ENCODE data around the gene CHST3.

The CHST3 gene

DNA sequence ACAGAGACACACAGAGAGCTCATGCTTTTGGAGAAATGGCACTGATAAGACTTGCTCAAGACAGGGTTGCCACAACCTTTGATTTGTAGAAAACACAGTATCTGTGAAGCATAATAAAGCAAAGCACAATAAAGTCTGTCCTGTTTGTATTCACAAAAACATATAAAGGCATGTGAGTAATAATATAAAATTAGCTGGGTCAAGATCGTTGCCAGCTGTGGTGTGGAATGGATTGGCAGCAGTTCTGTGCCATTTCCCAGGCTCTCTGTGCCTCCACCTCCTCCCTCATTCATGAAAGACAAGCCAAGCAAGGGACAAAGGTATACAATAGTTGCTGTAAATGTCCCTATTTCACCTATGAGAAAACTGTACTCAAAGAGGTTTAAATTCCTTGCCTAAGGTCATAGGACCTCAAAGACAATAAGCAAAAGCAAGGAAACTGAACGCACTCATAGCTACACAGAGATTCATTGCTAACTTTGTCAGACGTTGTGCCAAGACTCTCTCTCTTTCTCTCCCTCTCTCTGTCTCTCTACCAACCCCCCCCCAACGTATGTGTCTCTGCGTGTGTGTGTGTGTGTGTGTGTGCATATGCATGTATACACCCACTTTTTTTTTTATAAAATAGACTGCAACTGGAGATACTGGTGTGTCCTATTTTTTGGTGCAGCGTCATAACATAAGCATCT lies 31.8 kb downstream of the CHST3 start:
- no peak for DNase-seq

DNA sequence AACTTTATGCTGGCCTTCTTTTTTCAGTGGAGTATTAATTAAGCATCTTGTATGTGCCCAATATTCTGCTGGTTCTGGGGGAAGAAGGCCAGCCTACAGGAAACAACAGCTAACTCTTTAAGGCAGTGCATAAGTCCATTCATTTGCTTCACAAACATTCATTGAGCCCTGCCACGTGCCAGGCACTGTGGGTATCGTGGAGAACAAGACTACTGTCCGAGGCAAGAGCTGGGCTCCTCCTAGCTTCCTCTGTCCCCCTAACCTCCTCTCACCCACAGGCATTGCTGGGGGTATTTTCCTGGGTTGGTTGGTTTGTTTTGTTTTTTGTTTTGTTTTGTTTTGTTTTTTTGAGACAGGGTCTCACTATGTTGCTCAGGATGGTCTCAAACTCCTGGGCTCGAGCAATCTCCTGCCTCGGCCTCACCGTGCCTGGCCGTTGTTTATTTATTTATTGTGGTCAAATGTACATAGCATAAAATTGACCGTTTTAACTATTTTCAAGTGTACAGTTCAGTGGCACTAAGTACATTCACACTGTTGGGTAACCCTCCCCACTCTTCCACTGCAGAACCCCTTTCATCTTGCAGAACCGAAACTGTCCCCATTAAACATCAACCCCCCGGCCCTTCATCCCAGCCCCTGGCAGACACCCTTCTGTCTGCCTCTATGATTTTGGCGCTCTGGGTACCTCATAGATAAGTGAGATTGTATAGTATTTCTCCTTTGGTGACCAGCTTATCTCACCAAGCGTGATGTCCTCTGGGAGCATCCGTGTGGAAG lies 32.6 kb downstream of the CHST3 start:
- no peak for DNase-seq

DNA sequence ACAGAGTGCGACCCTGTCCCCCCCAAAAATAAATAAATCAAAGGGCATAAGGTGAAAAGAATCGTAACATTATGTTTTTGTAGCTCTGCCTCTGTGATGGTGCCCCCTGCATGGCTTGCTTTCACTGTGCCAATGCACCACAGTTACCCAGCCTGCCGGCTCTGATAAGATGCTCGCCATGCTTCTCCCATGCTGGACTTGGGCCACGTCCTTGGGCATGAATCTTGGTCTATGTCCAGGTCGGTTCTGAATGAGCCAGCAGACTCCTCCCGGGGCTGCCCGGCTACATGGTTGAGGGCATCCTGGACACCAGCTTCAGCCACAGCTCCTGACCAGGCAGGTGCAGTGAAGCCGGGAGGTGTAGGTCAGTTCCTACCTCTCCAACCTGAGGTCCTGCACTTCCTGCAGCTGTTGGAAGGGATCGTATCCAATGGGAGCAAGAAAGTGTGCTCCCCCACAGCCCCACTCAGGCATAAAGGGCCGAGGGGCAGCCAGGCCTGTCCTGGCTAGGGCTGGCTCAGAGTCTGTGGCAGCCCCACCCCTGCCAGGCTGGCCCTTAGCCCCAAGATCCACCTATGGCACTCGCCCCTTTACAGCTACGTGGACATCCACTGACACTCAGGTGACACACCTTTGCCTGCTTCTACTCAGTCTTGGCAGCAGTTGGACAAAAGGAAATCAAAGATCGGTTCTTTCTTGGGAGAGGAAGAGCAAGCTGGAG lies 34.1 kb downstream of the CHST3 start:
- no peak for DNase-seq

DNA sequence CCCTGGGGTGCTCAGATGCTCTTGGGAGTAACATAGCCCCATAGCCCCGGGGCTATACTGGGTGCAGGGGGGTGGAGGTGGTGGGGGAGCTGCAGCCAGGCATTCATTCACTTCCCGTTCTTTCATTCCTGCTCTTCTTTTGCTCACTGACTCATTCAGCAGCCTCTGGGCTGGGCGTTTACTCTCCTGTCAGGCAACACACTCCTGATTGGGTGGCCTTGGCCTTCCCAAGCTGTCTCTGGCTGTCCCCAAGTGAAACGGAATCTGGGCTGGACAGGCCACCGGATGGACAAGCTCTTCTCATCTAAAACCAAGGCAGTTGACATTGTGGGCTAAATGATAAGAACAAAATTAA lies 34.6 kb downstream of the CHST3 start:
- DNase-seq: no peak

GRCh38 chr10:71999360-72000072 lies 35.3 kb downstream of the CHST3 start:
- no peak for DNase-seq

GRCh38 chr10:72000073-72001032 lies 36.2 kb downstream of the CHST3 start:
- DNase-seq: no peak

DNA sequence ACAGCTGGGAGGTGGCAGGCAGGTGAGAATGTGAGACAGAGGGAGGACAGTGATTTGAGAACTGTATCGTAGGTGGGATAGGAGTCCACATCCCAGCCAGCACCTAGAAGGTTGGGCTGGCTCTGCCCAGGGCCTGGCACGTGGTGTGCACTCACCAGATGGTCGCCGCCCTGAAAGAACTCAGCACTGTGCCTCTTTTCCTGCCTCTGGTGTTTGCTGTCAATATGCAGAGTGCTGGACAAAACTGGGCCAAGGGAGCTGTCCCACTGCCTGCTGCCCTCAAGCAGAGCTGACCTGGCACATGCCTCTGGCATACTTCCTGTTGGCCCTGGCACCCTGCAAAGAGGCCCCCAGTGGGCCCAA lies 36.8 kb downstream of the CHST3 start:
- DNase-seq: no peak

DNA sequence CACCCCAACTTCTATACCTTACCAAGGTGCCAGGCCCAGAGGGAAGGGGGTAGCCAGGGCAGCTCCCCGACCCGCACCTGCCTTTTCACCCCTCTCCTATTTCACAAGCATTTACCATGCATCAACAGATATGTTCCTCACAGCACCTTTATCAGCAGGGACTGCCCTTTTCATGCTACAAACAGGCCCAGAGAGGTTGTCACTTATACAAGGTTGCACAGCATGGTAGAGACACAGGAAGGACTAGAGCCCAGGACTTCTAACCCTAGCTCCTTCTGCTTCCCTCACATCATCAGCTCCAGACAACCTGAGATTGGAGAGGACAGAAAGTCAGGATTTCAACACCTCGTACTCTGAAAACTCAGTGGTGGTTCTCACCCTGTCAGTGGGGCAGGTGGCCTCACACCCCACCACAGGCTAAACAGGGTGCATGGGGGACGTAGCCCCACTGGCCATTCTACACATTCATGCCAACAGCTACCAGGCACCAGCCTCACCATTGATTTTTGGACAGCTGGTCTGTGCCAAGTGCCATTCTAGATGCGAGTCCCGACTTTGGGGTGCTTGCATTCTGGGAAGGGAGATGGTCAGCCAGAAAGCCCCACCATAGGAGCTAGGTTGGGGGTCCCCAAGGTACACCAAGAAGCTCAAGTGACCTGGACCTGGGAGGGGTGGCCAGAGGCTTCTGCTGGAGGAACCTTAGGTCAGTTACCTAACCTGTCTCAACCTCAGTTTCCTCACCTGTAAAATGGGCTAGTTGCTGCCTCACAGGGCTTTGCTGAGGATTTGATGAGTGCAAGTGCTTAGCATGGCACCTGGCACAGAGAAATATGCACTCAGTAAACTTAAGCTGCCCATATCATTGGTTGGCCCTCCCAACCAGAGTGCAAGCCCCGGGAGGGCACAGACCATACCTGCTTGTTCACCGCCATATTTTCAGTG lies 38.4 kb downstream of the CHST3 start:
- no peak for DNase-seq

- DNase-seq: no peak
These were observed 41.8 kb downstream of the CHST3 start for GRCh38 chr10:72006026-72006425.

DNA sequence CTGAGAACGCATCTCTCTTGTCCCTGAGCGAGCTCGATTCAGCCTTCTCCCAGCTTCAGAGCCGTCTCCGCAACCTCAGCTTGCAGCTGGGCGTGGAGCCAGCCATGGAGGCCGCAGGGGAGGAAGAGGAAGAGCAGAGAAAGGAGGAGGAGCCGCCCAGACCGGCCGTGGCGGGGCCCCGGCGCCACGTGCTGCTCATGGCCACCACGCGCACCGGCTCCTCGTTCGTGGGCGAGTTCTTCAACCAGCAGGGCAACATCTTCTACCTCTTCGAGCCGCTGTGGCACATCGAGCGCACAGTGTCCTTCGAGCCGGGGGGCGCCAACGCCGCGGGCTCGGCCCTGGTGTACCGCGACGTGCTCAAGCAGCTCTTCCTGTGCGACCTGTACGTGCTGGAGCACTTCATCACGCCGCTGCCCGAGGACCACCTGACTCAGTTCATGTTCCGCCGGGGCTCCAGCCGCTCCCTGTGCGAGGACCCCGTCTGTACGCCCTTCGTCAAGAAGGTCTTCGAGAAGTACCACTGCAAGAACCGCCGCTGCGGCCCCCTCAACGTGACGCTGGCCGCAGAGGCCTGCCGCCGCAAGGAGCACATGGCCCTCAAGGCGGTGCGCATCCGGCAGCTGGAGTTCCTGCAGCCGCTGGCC lies 43.2 kb downstream of the CHST3 start:
- DNase-seq: no peak

- DNase-seq: no peak
These were observed 44.1 kb downstream of the CHST3 start for GRCh38 chr10:72008096-72008981.

DNA sequence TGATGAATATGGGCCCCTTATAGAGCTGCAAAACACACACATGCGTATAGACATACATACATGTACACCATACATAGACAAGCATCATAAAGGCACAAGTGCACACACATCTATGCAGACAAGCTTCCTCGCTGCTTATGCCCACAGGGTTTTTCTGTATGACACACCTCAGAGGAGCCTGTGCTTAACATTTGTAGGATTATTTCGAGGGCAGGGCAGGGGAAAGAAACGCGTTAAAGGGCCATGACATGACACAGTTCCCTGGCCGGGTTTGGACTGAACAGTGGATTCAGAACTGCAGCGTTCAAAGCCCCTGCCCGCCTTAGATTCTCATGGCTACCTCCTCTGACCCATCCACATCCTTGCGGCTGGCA lies 44.8 kb downstream of the CHST3 start:
- no peak for DNase-seq

DNA sequence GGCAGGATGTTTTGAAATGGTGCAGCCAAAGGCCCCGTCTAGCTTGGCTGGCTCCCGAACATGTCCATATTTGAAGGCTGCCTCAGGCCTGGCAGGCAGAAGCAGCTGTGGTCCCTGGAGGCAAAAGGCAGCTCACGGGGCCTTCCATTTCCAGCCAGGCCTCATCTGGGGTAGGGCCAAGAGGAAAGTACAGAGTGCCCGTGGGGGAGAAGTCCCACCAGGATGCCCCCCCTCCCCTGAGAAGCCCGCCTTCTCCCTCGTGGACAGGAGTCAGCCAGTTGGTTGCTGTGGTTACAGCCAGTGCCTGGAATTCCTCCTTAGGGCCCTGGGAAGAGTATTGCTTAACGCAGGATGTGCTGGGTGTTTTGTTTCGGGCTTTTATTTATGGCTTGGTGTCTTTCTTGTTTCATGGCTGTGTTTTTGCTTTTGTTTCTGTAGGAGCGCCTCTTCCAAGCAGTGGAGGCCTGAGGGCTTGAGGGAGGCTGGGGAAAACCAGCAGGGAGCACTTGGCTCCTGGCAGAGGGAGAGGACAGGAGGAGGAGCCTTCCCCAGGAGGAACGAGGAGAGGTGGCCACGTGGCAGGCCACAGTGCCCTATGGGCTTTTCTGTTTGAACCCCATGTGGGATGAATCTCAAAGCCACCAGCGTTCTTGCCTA lies 45.4 kb downstream of the CHST3 start:
- DNase-seq: no peak

DNA sequence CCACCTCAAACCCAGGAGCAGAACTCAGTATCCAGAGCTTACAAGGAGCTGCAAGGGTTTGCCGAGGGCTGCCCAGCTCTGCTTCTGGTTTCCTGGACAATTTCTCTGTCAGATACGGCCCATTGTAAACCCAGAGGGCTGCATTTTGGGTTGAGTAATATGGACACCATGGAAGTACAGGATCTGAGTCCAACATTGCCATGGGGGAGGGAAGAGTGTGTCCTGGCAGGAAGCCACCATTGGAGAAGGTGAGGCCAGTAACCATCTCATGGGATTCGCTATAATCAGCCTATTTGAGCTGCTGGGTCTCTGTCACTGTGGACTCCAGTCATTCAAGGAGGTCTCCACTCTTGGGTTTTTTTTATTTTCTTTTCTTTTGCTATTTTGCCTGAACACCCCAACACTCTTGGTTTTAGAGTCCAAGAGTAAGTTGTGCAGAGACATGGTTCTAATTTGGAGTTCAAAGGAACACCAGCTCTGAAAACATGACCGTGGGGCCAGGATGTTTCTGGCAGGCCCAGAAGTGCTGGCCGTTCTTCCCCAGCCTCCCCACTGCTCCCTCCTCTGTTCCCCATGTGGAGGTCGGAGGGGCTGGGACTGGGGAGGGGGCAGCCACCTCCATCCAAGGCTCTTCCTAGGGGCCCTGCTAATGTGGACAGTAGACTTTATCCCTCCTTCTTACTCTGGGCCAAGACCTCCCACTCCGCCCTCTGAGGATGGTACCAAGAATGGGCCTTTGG lies 46.2 kb downstream of the CHST3 start:
- no peak for DNase-seq

- no peak for DNase-seq
These were observed 46.8 kb downstream of the CHST3 start for GRCh38 chr10:72011016-72011415.

DNA sequence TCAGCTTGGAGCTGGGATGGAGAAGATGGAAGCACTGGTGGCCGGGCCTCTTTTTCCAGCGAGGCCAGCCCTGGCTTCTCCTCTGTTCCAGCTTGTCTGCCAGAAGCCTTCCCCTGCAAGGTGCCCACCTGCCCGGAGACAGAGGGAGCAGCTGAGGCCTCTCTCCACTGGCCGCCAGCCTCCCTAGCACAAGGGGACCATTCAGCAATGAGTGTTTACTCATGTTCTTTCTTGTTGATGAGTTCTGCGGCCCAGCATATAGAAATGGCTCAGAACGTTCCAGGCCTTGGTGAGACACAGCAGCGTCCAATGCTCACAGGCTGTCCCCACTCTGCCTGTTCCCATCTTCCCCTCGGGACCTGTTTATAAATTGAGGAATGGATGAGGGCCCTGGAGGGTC lies 47.3 kb downstream of the CHST3 start:
- no peak for DNase-seq

DNA sequence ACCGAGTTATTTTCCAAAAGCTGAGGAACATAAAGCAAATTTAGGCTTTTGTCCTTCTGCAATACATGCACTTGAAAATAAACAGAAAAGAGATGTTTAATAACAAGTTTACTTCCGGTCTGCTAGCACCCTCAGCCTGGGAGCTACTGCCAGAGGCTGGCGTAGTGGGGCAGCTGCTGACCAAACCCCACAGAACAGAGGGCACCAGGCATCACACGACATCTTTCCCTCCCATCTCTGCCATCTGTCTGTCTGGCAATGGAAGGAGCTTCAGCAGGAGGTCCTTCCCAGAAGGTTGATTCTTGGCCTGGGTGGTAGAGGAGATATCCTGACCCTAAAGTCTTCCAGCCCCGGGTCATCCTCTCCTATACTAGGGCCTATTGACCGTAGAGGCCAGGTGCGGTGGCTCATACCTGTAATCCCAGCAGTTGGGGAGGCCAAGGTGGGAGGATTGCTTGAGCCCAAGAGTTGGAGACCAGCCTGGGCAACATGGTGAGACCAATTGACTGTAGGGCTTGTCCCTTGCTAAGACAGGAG lies 47.8 kb downstream of the CHST3 start:
- no peak for DNase-seq

DNA sequence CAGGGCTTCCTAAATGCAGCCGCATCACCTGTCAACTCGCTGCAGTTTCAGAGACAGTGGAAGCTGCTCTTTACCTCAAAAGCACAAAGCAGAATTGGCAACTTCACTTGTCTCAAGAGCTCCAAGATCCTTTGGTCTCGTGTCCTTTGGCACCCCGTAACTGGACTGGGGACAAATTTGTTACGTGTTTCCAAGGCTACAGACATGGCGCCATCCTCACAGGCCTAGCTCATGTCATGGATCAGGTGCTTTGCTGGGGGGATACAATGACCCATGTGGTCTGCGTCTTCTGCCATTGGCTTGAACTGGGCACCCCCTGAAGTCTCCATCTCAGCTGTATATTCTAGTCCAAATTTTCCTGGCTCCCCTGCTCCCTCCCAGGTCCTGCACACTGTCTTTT lies 48.6 kb downstream of the CHST3 start:
- no peak for DNase-seq
